Right lobe of liver (tissue), 4 donors: ENCODE data around the gene NUP43.

Source experiments
- CTCF ChIP-seq, 4 donors: fragments of 200-600 bp in 3 of 4; fragments of 450-650 bp in 1 of 4; IDR thresholded peaks; one replicate each; pipeline versions ENCODE4 v1.5.1 to v1.8.0; 2016 to 2022; ENCODE audit warnings: antibody characterized with exemption in 4 of 4, mild to moderate bottlenecking in 2 of 4
- POLR2A ChIP-seq: fragments of 450-650 bp; IDR thresholded peaks from one replicate; pipeline ENCODE4 v1.6.1; 2017; ENCODE audit warnings: antibody characterized with exemption, mild to moderate bottlenecking
- donor health status: DM: no; HTN: no; CAD: no.
- donor health status: DM: no; HTN: no; CAD: no.
- donor health status: DM: no; HTN: yes; CAD: no.

- TF ChIP-seq CTCF (IDR thresholded peaks at IDR 0.05) (no peak), POLR2A (no peak)
Observed at GRCh38 chr6:149711711-149712110, 34.6 kb downstream of the NUP43 start.
